PC-3 (cell line): ENCODE data around the gene MAP3K7CL. TPM values are rescaled to one million over a fixed set of nuclear protein-coding genes. Genes with fewer than 3 reads are reported as not detected.

Experiments
- ATAC-seq: fragments of 200-7000 bp; cut with Tn5 transposase; 2 replicates; pipeline ENCODE4 v1.9.1; 2020; ENCODE audit warnings: mild to moderate bottlenecking, moderate library complexity
- BruUV-seq: library from RNA; stranded (reverse); fragments of 400-500 nt; replicated peaks from 2 replicates; lab custom pipeline; 2021; lab: Mats Ljungman, UMichigan
- CTCF ChIA-PET: fragments of 300-600 bp; sonication (Branson Sonifier 250); formaldehyde crosslinking; loops from one replicate; lab custom pipeline; 2022; ENCODE audit warnings: antibody characterized with exemption; lab: Charles Lee
- POLR2A ChIA-PET: fragments of 300-600 bp; sonication (Branson Sonifier 250); formaldehyde crosslinking; loops from one replicate; lab custom pipeline; 2022; ENCODE audit warnings: antibody characterized with exemption; ENCODE audit not compliant: unreplicated experiment; lab: Charles Lee
- DNase-seq: peaks from one replicate; pipeline ENCODE4 v3.0.0-alpha.2; 2015
- H2AFZ ChIP-seq: fragments of 300-600 bp; sonication (generic); 2 replicates; pipeline ENCODE4 v1.6.0; 2016; ENCODE audit warnings: antibody characterized with exemption, low read length
- H3F3A ChIP-seq: fragments of 300-600 bp; sonication (generic); one replicate; pipeline ENCODE4 v1.6.0; 2017; ENCODE audit warnings: antibody characterized with exemption, low read length, control low read depth, mild to moderate bottlenecking; ENCODE audit not compliant: unreplicated experiment
- H3K27ac ChIP-seq: fragments of 300-600 bp; sonication (generic); 2 replicates; pipeline ENCODE4 v1.5.1; 2016; ENCODE audit warnings: mild to moderate bottlenecking, low read length
- H3K27me3 ChIP-seq: fragments of 300-600 bp; sonication (generic); 2 replicates; pipeline ENCODE4 v1.6.1; 2016; ENCODE audit warnings: low read length, mixed read lengths
- H3K36me3 ChIP-seq: fragments of 300-600 bp; sonication (generic); 2 replicates; pipeline ENCODE4 v1.6.1; 2016; ENCODE audit warnings: low read depth, mixed run types, low read length, mixed read lengths
- H3K4me1 ChIP-seq: fragments of 300-600 bp; sonication (generic); 2 replicates; pipeline ENCODE4 v1.5.1; 2016; ENCODE audit warnings: low read length; ENCODE audit not compliant: insufficient read depth
- H3K4me2 ChIP-seq: fragments of 300-600 bp; sonication (generic); 2 replicates; pipeline ENCODE4 v1.6.0; 2016; ENCODE audit warnings: low read length
- H3K4me3 ChIP-seq: fragments of 300-600 bp; sonication (generic); 2 replicates; pipeline ENCODE4 v1.5.1; 2016; ENCODE audit warnings: mild to moderate bottlenecking, low read length, mixed read lengths
- H3K79me2 ChIP-seq: fragments of 300-600 bp; sonication (generic); 2 replicates; pipeline ENCODE4 v1.6.1; 2017; ENCODE audit warnings: low read length, mixed read lengths
- H3K9ac ChIP-seq: fragments of 300-600 bp; sonication (generic); 2 replicates; pipeline ENCODE4 v1.6.0; 2016; ENCODE audit warnings: mild to moderate bottlenecking, low read length
- H3K9me2 ChIP-seq: fragments of 300-600 bp; sonication (generic); replicated peaks from 2 replicates; pipeline ENCODE4 v1.6.1; 2016; ENCODE audit warnings: mixed run types, low read length, mixed read lengths
- H3K9me3 ChIP-seq: fragments of 300-600 bp; sonication (generic); 2 replicates; pipeline ENCODE4 v1.6.1; 2016; ENCODE audit warnings: low read length, mixed read lengths
- H4K20me1 ChIP-seq: fragments of 300-600 bp; sonication (generic); 2 replicates; pipeline ENCODE4 v1.6.1; 2016; ENCODE audit warnings: low read length, mixed read lengths
- EZH2 ChIP-seq: fragments of 300-600 bp; sonication (generic); IDR thresholded peaks from one replicate; pipeline ENCODE4 v1.6.1; 2017; ENCODE audit warnings: antibody characterized with exemption, mild to moderate bottlenecking, low read length; ENCODE audit not compliant: unreplicated experiment
- EZH2phosphoT487 ChIP-seq: fragments of 300-600 bp; sonication (generic); IDR thresholded peaks from 2 replicates; pipeline ENCODE4 v1.6.1; 2018; ENCODE audit warnings: mild to moderate bottlenecking, antibody characterized with exemption, low read length, borderline replicate concordance
- intact Hi-C: fragments of 100-400 bp; cut with micrococcal nuclease; formaldehyde crosslinking; loops from 2 replicates; pipeline ENCODE4 v1.9.0; 2023
- total RNA-seq: library from RNA; depleted of rRNA; stranded (reverse); fragments of >200 nt; gene quantifications from 2 replicates; pipeline ENCODE4 v1.2.3, GENCODE V29; 2014; rRNA removed
- TF ChIP-seq, protein P1 (sequence below): fragments of 300-600 bp; sonication (generic); conservative IDR thresholded peaks from 2 replicates; pipeline ENCODE4 v1.5.1; 2017; ENCODE audit warnings: antibody characterized with exemption, low read depth, mild to moderate bottlenecking, low read length

Gene MAP3K7CL
- total RNA-seq, 1 experiment from 2014 or later: 1.3 TPM

DNA sequence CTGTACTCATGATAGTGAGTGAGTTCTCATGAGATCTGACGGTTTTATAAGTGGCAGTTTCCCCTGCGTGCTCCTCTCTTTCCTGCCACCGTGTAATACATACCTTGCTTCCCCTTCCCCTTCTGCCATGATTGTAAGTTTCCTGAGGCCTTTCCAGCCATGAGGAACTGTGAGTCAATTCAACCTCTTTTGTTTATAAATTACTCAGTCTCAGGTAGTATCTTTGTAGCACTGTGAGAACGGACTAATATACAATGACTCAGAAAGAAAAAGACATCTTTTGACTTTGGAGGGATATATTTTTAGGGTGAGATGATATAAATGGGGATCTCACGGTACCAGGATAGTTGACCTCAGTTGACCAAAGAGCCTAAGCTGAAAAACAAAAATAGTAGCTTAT, 93.6 kb downstream of the MAP3K7CL start:
- Histone ChIP-seq H3K79me2 (no peaks in the 10 kb centered on the region), H3K27me3 (no peaks in the 10 kb centered on the region), H3K4me2 (no peak overlapping the region), H3K27ac (no peak overlapping the region), H2AFZ (no peak overlapping the region), H3K9ac (no peak overlapping the region), H3K36me3 (no peaks in the 10 kb centered on the region), H3K4me1 (peaks cover 15% of the 10 kb centered on the region), H3F3A (peaks cover 4% of the 10 kb centered on the region), H3K9me3 (no peaks in the 10 kb centered on the region), H3K9me2 (no peaks in the 10 kb centered on the region), H4K20me1 (no peaks in the 10 kb centered on the region), H3K4me3 (no peak overlapping the region)
- intact Hi-C loops: no loop called here
- POLR2A ChIA-PET: no interaction called here
- no peak for TF ChIP-seq EZH2phosphoT487
- no peak for TF ChIP-seq EZH2
- TF ChIP-seq, protein P1, sequence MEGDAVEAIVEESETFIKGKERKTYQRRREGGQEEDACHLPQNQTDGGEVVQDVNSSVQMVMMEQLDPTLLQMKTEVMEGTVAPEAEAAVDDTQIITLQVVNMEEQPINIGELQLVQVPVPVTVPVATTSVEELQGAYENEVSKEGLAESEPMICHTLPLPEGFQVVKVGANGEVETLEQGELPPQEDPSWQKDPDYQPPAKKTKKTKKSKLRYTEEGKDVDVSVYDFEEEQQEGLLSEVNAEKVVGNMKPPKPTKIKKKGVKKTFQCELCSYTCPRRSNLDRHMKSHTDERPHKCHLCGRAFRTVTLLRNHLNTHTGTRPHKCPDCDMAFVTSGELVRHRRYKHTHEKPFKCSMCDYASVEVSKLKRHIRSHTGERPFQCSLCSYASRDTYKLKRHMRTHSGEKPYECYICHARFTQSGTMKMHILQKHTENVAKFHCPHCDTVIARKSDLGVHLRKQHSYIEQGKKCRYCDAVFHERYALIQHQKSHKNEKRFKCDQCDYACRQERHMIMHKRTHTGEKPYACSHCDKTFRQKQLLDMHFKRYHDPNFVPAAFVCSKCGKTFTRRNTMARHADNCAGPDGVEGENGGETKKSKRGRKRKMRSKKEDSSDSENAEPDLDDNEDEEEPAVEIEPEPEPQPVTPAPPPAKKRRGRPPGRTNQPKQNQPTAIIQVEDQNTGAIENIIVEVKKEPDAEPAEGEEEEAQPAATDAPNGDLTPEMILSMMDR: no peak
- CTCF ChIA-PET: no interaction called here
- no peak for ATAC-seq
- no TSS peak for BruUV-seq
- DNase-seq: no peak

Other genes starting within 250 kb of the MAP3K7CL start
- 16.4 and 21.0 TPM in 2 replicates for gene LTN1, start 137.8 kb upstream of the MAP3K7CL start, total RNA-seq
- gene RWDD2B, start 111.3 kb upstream of the MAP3K7CL start, total RNA-seq: 10.3 and 20.2 TPM in 2 replicates
- gene USP16, start 106.0 kb upstream of the MAP3K7CL start, total RNA-seq: 21.2 and 24.1 TPM in 2 replicates
- gene CCT8, start 57.0 kb upstream of the MAP3K7CL start, total RNA-seq: 228 and 244 TPM in 2 replicates
- gene BACH1, start 168.3 kb downstream of the MAP3K7CL start, total RNA-seq: 17.2 and 21.1 TPM in 2 replicates